Lower leg skin (tissue), 4 donors: ENCODE measurements around the gene MROH2B. TPM values are rescaled to one million over a fixed set of nuclear protein-coding genes. Genes with fewer than 3 reads are reported as not detected.

Experiments
- DNase-seq, 2 donors: peaks; one replicate each; pipeline ENCODE4 v3.0.0-alpha.2; 2019; ENCODE audit warnings: low spot score in 2 of 2
- H3K4me3 ChIP-seq: fragments of 200-600 bp; sonication (generic); 2 replicates; pipeline ENCODE4 v1.5.1; 2017; ENCODE audit warnings: mild to moderate bottlenecking, low read depth; ENCODE audit not compliant: poor library complexity, severe bottlenecking
- CTCF ChIP-seq, 3 donors: fragments of 450-650 bp; IDR thresholded peaks; one replicate each; pipeline ENCODE4 v1.5.1; 2016; ENCODE audit warnings: antibody characterized with exemption in 3 of 3, mild to moderate bottlenecking in 3 of 3, moderate library complexity in 2 of 3
- POLR2A ChIP-seq, 2 donors: fragments of 450-650 bp; IDR thresholded peaks; one replicate each; pipeline ENCODE4 v1.6.1; 2016 to 2017; ENCODE audit warnings: antibody characterized with exemption in 2 of 2, mild to moderate bottlenecking in 1 of 2, moderate library complexity in 1 of 2
- WGBS, 2 donors: methylation state at CpG; one replicate each; pipeline ENCODE4 v1.1.5; 2018; 5-methylcytosine and 5-hydroxymethylcytosine counted together
- intact Hi-C: fragments of 100-400 bp; cut with DNase I; formaldehyde crosslinking; loops from one replicate; pipeline ENCODE4 v1.15.0; 2023; ENCODE audit warnings: low total_unique reads
- total RNA-seq, 4 donors: library from RNA; depleted of rRNA; stranded (reverse); fragments of >200 nt; gene quantifications; one replicate each; pipeline ENCODE4 v1.1.0, GENCODE V29; 2016

MROH2B gene
- total RNA-seq, 4 donors from 2014 or later: not detected

GRCh38 chr5:40987349-40987748, 83.8 kb downstream of the MROH2B start:
- intact Hi-C loops: no loop called here
- no peak for DNase-seq
- no peak overlapping the region for H3K4me3 ChIP-seq
- TF ChIP-seq CTCF (IDR thresholded peaks at IDR 0.05): no peak
- TF ChIP-seq POLR2A (IDR thresholded peaks at IDR 0.05): no peak

- H3K4me3 ChIP-seq: no peak overlapping the region
- DNase-seq: no peak
- 72 to 90% methylated on average over 3 of the region's 3 CpGs for WGBS, 2 donors
- intact Hi-C loops: no loop called here
- TF ChIP-seq CTCF (IDR thresholded peaks at IDR 0.05): no peak
- TF ChIP-seq POLR2A (IDR thresholded peaks at IDR 0.05): no peak
These were observed 84.5 kb downstream of the MROH2B start for GRCh38 chr5:40986666-40987065.

GRCh38 chr5:40985501-40985900, 85.6 kb downstream of the MROH2B start:
- intact Hi-C loops: no loop called here
- 40 to 50% methylated on average over 4 of the region's 4 CpGs for WGBS, 2 donors
- no peak for TF ChIP-seq POLR2A (IDR thresholded peaks at IDR 0.05)
- no peak for TF ChIP-seq CTCF (IDR thresholded peaks at IDR 0.05)
- DNase-seq: no peak
- H3K4me3 ChIP-seq: no peak overlapping the region

GRCh38 chr5:40984884-40985283, 86.3 kb downstream of the MROH2B start:
- no peak overlapping the region for H3K4me3 ChIP-seq
- TF ChIP-seq CTCF (IDR thresholded peaks at IDR 0.05) (no peak), POLR2A (IDR thresholded peaks at IDR 0.05) (no peak)
- intact Hi-C loops: no loop called here
- no peak for DNase-seq
- WGBS, 2 donors: 86 to 88% methylated on average over 3 of the region's 3 CpGs

GRCh38 chr5:40983781-40984180, 87.4 kb downstream of the MROH2B start:
- DNase-seq: no peak
- TF ChIP-seq CTCF (IDR thresholded peaks at IDR 0.05) (no peak), POLR2A (IDR thresholded peaks at IDR 0.05) (no peak)
- no peak overlapping the region for H3K4me3 ChIP-seq
- intact Hi-C loops: no loop called here
- WGBS, 2 donors: 82 to 83% methylated on average over 3 of the region's 3 CpGs

GRCh38 chr5:40981420-40981819, 89.7 kb downstream of the MROH2B start:
- 83 to 88% methylated on average over 9 of the region's 9 CpGs for WGBS, 2 donors
- no peak overlapping the region for H3K4me3 ChIP-seq
- no peak for DNase-seq
- TF ChIP-seq POLR2A (IDR thresholded peaks at IDR 0.05) (no peak), CTCF (IDR thresholded peaks at IDR 0.05) (no peak)
- intact Hi-C loops: no loop called here
